Dedifferentiated amniotic fluid mesenchymal stem cell (primary cell): ENCODE data around the gene SSBP2.
"Not testable (repeated sequence)": the region's sequence is repeated elsewhere in the genome, so short reads cannot be mapped to it uniquely, and the experiment has no call there.

ENCODE experiments used
- DNase-seq: peaks from one replicate; pipeline ENCODE4 v3.0.0-alpha.2; 2016; ENCODE audit errors: extremely low spot score

Gene SSBP2

DNA sequence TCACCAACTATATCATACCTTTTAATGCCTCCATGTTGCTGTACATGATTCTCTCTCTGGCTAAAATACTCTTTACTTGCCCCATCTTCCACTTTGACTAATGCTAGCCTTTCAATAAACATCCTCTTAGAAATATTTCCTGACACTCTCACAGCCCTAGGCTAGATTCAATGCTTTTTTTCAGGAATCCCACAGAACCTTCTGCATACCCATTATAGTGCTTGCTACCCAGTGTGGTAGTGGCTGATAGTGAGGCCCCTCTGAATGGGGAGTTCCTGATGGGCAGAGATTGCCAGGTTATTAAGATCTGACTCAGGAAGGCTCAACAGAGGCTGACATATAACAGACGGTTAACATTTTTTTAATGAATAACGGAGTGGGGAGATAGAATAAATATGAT, 11.6 kb downstream of the SSBP2 start:
- no peak for DNase-seq

DNA sequence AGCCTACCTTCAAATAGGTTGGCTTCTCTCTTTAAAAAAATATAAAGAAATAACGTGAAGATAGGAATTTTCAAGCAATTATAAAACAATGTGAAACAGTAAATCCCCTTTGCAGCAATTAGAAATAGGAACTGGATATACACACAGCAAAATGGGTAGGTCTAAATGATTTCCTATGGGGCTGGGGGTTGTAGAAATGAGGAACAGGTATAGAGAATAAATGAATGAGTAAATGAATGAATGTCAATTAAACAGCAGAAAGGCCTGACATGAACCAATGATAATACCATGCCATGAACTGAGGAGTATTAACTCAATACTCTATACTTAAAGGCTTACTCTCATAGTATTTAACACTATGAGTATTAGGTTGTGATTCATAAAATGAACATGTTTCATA, 21.6 kb downstream of the SSBP2 start:
- no peak for DNase-seq

DNA sequence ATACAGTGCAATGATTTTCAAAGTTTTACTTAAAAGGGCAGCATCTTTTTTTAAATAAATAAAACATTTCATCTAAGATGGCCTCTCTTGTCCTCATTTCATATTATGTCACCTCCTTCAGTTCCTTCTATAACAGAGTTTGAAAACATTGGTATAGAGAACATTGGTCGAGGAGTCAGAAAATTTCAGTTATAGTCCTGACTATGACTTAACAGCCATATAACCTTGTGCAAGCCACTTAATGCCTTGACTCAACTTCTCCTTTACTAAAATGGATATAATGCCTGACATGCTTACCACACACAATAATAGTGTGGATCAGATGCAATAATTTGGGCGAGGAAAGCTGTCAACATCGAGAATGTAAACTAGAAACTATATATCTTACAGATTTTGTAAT, 22.6 kb downstream of the SSBP2 start:
- no peak for DNase-seq

DNA sequence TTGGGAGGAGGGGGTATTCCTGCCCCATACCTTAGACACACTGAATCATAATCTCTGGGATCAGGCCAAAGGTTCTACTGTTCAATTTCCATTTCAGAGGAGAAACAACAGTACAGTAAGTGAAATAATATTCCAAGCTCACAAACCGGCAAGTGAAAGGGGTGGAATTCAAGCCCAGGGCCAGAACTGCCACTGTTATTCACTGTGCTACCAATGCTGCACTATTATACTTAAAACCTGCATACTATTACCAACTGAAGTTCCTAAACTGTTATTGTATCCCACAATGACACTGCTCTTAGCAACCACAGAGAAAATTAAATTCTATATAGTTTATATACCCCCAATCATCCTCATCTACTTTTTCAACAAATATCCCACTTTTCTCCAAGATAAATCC, 24.6 kb downstream of the SSBP2 start:
- no peak for DNase-seq

DNA sequence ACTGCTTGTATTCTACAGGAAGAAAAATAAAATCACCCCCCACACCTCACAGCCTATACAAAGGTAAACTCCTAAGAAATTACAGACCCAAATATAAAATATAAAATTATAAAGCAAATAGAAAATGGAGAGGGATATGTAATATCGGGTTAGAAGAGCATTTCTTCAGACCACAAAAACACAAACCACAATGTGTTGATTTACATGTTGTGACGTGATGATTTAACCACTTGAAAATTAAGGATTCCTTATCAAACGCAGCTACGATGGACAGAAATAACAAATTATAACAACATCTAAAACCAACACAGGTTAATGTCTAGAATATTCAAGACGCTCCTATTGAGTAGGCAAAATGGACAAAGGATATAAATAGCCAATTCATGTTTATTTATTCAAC, 26.3 kb downstream of the SSBP2 start:
- no peak for DNase-seq

DNA sequence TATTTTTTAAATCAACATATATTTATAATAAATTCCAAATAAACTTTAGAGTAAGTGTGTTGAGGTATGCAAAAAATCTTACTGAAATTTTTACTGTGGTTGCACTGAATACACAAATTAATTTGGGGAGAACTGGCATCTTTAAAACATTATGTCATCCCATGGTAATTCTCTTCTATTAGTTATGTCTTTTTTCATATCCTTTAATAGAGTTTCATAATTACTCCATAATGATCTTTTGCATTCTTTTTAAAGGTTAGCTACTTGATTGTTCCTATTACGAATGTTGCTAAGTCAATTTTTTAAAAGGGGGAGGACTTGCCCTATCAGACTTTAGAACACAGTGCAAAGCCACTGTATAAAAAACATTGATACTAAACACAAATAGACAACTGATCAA, 26.8 kb downstream of the SSBP2 start:
- DNase-seq, result no peak

DNA sequence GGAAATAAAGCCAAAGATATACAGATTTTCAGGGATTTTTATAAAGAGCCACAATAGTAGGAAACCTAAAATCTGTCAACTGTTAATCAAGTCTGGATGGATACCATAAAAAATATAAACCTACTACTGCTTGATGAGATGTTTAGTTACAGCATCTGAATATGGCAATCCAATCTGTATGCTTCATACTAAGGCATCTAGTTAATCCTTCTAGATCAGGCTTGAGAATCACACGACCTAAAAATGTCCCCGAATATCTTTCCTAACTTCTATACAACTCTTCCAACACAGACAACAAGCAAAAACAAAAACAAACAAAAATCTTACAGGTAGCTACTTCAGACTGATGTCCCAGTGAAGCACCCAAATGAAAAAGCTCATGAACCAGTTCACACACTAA, 29.8 kb downstream of the SSBP2 start:
- DNase-seq, result no peak

DNA sequence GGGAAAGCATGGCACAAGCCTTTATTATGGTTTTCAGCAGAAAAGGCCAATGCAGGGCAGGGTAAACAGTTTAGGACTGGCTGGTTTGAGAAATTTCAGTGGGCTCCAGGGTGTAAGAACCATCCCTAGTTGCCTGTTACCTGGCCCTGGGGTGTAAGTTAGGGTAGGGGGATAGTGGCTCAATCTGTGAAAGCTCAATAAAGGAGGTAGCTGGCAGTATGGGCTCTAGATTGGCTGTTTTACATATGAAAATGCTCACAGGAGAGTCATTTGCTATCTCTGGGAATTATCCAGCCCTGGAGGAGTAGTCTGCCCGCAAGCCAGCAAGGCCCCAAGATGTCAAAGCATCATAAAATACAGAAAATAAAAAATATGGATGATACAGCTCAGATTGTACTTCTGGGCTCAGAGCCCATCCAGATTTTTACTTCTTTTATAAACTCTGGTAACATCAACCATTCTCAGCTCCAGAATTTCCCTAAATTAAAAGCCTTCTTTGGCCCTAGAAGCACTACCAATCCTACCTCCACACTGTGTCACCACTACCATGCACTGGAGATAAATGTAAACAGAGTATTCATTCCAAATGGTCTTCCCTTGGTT, 31.1 kb downstream of the SSBP2 start:
- DNase-seq, result no peak

DNA sequence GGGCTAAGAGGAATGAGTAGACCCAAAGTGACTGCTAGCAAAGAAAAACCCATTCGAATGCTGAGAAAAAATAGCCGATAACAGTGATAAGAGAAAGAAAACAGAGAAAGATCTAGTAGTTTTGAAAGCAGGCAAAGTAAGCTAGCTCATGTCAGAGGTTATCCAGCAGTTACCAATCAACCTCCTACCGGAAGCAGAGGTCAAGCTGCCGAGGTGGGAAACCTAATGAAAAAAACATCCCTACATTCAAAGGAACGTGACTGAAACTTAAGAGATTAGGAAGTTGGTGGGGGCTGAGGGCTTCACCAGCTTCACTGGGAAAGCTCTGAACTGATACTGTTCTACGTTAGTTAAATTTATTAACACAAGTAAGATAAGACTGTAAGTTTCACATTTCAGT, 32.6 kb downstream of the SSBP2 start:
- no peak for DNase-seq

DNA sequence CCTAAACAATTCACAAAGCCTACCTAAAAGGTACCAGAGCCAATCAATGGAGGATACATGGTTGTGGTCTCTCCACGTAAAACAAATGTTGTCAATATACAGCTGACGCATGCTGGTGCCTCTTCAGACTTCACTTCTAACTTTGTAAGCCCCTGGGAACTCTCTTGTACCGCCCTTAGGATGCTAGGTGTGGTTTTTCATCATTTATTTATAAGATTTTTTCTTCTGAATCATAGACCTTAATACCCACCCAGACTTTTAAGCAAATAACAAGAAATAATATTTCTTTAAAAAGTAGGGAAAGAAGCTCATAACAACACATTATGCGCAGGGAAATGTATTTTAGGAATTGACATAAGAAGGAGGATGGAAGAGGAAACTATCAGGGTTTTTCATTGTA, 33.0 kb downstream of the SSBP2 start:
- no peak for DNase-seq

DNA sequence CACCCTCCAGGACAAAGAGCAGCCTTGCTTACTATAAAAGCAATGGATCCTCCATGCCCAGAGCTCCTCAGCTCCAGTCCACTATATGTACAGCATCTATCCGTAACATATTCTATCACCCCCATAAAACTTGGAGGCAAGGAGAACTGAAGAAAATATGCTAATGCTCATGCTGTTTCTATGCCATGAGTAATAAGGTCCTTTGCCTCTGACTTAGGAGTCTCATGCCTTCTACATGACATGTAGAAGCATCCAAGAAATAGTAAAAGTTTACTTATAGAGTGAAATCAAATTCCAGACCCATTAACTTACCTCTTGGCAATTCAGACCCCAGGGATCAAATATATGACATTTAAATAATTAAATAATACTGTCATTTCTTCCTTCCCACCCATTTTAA, 33.7 kb downstream of the SSBP2 start:
- no peak for DNase-seq

DNA sequence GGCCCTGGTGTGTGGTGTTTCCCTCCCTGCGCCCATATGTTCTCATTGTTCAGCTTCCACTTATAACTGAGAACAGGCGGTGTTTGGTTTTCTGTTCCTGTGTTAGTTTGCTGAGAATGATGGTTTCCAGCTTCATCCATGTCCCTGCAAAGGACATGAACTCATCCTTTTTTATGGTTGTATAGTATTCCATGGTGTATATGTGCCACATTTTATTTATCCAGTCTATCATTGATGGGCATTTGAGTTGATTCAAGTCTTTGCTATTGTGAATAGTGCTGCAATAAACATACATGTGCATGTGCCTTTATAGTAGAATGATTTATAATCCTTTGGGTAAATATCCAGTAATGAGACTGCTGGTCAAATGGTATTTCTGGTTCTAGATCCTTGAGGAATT, 36.8 kb downstream of the SSBP2 start:
- not testable (repeated sequence) for DNase-seq

DNA sequence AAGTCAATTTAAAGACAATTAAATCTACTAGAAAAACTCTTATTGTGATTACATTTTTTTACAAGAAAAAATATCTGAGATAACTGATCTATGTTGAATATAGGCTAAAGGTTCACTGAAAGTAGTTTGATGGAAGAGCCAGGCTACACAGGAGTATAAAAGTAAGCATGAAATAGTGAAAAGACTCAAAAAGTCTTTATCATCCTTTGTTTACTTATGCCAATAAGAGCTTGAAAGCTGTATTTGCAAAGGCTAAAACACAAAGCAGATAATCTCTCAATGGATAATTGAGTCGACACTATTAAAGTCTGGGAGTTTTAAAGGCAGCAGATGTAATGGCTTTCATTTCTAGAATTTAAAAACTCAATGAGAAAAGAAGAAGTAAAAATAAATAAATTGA, 42.0 kb downstream of the SSBP2 start:
- no peak for DNase-seq

DNA sequence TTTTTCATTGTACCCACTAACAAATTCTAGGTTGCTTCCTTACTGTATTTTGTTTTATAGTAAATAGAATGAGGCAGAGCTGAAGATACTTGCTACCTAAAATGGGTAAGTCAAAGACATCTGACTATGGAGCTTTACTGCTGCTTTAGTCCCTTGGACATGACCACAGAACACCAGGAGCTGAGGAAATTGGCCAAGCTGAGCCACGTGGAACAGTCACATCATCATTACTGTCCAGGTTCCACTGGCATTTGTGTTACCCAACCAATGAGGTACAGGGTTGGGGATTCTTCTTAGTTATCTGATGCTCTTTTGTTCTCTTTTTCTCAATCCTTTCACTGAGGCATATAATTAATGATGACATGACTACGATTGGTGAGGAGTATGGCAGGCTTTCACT, 47.1 kb downstream of the SSBP2 start:
- DNase-seq, result no peak

DNA sequence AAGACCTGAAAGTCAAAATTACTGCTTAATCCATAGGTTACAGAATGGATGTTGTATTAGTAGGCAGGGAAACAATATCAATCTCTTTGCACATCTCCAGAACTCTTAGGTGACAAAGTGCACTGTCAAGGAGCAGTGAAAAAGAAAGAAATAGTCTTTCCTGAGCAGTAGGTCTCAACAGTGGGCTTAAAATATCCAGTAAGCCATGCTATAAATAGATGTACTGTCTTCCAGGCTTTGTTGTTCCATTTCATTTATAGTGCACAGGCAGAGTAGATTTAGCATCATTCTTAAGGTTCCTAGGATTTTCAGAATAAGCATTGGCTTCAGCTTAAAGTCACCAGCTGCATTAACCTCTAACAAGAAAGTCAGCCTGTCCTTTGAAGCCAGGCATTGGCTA, 50.7 kb downstream of the SSBP2 start:
- no peak for DNase-seq

DNA sequence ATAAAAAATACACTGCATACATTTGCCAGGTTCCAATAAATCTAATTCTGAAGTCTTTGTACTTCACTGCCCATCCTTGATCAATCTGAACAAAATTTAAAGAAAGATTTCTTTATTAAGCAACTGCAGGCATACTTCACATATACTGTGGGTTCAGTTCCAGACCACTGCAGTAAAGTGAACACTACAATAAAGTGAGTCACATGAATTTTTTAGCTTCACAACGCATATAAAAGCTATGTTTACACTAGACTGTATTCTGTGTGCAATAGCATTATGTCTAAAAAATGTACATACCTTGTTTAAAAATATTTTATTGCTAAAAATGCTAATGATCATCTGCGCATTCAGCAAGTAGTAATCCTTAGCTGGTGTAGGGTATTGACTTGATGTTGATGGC, 52.1 kb downstream of the SSBP2 start:
- no peak for DNase-seq

DNA sequence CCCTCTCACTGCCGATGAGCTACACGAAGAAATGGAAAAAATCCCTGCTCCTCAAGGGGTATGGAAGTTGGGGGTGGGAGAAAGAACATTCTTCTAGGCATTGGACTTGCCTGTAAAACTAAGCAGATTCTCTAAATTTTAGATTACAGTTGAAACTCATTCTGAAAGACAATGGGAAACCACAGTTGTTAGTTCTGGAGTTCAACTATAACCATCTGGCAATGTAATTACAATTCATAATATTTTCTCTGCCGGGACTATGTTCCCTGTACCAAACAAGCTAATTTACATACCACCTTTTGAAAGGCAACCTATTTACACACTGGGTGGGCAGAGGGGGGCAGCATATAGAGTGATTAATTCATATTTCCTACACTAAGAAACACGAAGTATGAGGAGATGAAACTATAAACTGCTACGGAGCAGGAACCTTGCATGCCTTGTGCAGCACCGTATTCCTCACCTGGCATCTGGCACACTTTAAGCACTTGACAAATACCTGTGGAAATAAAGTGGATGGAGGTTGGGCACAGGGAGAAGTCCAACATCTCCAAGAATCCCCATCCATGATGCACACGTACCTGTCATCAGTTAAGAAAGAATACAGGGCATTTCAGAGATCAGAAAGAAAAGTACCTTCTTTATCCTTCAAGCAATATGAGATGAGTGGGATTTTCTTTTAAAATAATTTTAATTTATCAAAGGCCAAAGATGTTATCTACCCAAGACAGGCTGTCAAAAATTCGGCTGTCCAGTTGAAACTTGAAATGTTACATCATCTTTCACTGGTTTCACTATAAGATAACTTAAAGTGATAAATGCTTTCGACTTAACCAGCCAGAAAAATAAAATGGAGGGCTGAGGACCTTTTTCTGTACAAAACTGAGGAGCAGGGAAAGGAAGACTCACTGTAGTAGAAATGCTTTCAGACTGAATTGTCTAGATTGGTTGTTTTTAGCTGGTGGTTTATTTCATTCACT, 54.2 kb downstream of the SSBP2 start:
- no peak for DNase-seq

DNA sequence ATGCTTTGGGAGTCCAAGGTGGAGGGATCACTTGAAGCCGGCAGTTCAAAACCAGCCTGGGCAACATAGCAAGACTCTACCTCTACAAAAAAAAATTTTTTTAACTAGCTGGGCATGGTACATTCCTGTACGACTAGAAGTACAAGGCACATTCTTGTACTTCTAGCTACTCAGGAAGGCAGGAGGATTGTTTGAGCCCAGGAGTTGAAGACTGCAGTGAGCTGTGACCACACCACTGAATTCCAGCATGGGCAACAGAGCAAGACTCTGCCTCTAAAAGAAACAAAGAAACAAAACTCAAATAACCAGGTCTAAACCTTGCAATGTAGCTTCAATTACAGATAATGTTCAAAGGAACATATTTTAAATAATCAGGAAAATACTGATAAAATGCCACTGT, 56.2 kb downstream of the SSBP2 start:
- no peak for DNase-seq

DNA sequence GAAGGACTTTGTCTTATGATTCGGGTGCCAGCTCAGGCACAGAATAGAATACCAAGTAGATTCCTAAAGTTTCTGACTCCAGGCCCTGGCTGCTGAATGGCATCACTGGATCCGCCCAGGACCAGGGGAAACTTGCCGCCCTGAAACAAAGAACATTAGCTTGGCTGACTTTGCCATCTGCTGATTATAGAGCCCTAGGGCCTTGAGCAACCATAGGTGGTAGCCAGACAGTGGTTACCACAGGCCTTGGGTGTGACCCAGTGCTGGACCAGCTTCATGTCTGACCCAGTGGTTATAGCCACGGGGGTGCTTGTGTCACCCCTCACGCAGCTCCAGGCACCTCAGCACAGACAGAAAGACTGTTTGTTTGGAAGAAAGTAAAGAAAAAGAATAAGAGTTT, 62.7 kb downstream of the SSBP2 start:
- no peak for DNase-seq

DNA sequence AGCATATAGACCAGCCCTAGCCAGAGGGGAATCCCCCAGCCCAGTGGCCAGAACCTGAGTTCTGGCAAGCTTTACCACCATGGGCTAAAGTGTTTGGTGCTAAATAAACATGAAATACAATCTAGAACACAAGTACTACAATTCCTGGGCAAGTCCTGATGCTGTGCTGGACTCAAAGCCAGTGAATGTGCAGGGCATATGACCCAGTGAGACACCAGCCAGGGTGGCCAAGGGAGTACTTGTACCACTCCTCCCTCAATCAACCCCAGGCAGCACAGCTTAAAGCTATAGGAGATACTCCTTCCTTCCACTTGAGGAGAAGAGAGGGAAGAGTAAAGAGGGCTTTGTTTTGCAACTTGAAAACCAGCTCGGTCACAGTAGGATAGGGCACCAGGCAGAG, 63.6 kb downstream of the SSBP2 start:
- no peak for DNase-seq

DNA sequence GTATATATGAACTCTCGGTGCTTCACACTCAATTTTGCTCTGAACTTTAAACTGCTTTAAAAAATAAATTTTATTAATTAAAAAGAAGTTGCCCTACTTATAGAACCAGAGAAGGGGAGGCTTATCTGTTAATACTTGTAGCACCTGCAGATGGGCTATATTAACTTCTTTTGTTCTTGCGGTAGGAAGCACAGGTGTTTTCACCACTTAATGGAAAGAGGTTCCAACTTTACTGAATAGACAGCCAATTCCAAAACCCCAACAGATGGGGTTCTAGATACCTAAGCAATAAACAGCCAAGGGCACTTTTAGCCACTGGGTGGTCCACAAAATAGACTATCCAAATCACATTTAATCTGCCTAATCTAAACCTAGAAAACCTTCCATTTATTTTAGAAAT, 65.4 kb downstream of the SSBP2 start:
- no peak for DNase-seq

DNA sequence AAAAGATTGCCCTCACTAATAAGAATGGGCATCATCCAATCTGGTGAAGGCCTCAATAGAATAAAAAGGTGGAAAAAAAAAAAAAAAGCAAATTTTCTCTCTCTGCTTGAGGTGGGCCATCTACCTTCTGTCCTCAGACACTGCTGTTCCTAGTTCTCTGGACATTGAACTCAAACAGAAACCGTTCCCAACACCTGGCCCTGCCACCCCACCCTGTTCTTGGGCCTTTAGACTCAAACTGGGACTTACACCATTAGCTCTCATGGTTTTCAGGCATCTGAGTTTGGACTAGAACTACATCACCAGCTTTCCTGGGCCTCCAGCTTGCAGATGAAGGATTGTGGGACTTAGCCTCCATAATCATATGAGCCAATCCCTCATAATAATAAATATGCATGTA, 71.0 kb downstream of the SSBP2 start:
- no peak for DNase-seq

DNA sequence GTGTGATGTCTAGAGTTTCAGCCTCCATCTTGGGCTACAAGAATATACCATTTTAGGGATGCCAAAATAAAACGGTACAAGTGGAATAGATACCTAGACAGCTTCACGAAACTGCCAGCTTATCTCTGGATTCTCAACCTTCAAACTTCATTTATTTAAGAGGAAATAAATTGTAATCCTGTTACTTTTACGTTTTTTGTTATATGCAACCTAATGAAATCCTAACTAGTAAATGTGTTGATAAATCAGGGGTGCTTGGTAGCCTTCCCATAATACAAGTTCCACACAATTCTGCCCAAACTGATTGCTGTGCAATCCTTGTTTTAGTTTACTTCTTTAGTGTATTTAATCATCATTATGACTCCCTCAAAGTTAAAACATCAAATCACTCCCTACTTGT, 75.5 kb downstream of the SSBP2 start:
- DNase-seq, result no peak

DNA sequence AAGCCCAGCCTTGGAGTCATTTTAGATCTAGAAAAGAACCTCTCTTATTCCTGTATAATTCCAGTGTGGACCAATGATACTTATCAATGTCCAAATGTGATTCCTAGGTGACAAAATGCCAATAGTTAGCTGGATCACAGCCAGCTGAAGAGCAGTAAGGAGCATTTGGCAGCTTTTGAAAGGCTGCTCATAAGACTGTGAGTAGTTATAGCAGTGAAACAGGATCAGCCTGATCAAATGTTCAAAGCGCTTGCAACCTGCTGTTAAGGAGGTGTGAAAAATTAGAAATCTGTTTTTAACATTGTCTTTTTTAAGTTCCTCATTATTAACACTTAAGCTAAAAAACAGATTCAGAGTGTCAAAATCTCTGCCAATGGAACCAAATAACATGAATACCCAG, 85.1 kb downstream of the SSBP2 start:
- no peak for DNase-seq
